GM20431 (cell line): ENCODE data around the gene MRRF.
"Not testable (repeated sequence)": the region's sequence is repeated elsewhere in the genome, so short reads cannot be mapped to it uniquely, and the experiment has no call there.

Experiments
- in situ Hi-C: fragments of 300-500 bp; cut with MseI, MboI; formaldehyde crosslinking; loops from one replicate; pipeline ENCODE4 v1.15.0; 2020; ENCODE audit warnings: low sequenced_read_pairs; ENCODE audit not compliant: unreplicated experiment

MRRF gene

DNA sequence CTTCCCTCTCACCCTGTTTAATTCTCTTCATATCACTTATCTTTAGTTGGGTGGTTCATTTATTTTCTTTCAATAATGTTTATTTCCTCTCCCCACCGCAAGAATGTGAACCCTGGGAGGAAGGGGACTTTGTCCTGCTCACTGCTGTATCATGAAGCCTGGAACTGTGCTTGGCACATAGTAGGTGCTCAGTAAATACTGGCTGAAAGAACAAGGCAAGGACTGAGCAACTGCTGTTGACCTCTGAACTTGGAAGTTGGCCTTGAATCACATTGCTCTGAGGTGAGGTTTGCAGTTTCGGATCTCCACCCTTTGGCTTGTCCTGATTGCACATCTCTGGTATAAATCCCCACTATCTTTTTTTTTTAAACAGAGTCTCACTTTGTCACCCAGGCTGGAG is 84.1 kb downstream of the MRRF start:
- in situ Hi-C loops, result no loop called here

DNA sequence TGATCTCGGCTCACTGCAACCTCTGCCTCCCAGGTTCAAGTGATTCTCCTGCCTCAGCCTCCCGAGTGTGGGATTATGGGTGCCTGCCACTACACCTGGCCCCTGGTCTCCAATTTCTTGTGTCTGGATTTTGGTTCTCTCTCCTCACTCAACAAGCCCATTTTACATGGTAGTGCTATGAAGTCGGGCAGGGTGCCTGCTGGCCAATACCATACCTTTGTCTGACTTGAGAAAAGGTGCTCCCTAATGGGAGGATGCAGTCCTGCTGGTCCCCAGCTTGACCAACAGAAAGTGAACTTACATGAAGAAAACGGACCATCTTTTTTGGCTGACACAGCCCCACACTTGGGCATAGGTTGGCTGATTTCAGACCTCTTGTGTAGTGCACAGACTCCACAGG is 84.5 kb downstream of the MRRF start:
- in situ Hi-C loops, result no loop called here

DNA sequence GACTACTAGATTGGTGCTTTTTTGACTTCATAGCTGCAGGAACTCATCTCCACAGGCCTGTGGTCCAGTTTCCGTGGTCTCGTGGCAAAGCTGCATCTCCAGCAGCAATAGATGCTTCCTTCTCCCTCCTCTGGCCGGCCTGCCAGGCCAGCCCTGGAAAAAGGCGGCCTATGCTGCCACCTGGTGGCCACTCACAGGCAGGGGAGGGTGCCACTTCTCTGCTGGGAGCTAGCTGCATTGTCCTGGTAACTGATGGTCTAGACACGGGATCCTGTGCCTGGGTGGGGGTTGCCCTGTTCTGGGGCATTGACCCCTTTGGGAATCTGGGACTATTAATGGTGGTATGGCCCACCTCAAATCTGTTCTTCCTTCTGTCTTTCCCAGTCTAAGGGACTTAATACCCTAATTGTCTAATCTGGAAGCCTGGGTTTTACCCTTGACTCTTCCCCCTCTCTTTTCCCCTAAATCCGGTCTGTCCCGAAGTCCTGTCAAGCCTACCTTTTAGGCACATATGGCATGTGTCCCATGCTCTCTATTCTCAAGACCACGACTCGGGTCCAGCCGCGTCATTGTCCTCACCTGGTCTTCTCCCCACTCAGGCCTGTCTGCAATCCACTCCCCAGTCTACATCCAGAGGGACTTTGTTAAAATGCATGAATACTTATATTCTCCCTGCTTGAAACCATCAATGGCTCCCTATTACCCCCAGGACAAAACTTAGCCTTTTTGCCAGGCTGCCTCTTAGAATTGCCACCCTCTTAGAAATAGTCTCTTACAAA is 86.1 kb downstream of the MRRF start:
- in situ Hi-C loops, result loop anchor here (10.0 kb wide), 1 partner anchor 226 kb away; no protein-coding TSS in a partner anchor

DNA sequence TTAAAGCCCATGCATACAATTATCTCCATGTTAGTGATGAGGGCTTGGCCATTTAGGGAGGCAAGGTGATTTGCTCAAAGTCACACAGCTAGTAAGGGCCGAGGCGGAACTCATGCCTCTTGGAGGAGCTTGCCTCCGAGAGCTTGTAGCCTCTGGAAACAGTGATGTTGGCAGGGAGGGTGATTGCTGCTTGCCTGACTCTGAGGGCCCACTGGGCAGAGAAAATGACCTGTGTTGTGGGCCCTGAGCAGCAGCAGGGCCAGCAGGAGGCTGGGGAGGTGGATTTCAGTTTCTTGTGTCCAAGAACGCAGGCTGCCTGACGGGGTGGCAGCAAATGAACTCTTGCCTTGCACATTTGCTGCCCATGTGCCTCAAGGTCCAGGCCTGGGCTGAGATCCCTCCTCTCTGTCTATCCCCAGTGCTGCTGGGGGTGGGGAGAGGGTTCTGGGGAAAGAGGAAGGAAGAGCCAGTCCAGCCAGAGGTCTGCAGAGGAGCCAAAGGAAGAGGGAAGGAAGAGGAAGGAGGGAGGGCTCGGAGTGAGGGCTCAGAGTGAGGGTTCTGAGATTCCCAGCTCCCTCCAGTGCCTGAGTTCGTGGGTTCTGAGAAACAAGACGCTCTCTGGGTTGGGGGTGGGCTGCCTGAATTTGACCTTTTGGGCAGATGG is 90.0 kb downstream of the MRRF start:
- in situ Hi-C loops, result loop anchor here (10.0 kb wide), 1 partner anchor 230 kb away; no protein-coding TSS in a partner anchor

DNA sequence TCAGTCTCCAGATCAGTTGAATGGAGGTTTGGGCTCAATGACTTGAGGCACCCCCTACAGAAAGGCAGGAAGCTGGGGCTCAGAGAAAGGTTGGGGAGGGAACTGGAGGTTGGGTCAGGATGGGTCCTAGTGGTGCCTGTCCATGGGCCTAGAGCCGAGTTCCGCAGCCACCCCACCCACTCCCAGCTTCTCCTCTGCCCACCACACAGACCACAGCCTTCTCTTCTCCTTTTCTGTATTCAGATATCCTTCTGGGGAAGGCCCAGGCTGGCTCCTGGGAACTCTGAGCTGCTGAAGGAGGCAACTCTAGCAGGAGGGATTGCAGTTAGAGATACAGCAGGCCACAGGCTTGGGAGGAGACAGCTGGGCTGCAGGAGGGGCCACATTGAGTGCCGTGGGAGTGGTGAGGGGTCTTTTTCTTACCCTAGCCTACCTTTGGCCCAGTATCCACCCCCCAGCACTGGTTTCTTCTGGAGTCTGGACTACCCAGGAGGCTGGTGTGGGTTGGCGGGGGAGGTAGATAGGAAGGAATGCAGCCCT is 90.7 kb downstream of the MRRF start:
- in situ Hi-C loops, result loop anchor here (10.0 kb wide), 1 partner anchor 231 kb away; no protein-coding TSS in a partner anchor

DNA sequence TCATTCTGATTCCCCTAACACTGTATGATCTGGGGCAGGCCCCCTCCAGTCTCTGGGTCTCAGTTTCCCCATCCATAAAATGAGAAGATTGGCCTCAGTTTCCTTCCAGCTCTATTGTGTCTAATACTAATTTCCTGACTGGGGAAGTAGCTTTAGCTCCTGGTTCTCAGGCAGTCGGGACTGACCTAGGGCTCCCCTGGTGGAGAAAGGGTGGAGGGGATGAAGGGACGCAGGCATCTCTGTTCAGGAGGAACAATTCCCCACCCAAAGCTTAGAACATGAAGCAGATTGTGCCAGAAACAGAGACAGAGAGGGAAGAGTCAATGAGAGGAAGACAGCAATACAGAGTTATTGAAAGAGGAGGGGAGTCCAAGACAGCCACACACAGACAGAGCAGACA is 91.9 kb downstream of the MRRF start:
- in situ Hi-C loops, result loop anchor here (10.0 kb wide), 1 partner anchor 232 kb away; no protein-coding TSS in a partner anchor

DNA sequence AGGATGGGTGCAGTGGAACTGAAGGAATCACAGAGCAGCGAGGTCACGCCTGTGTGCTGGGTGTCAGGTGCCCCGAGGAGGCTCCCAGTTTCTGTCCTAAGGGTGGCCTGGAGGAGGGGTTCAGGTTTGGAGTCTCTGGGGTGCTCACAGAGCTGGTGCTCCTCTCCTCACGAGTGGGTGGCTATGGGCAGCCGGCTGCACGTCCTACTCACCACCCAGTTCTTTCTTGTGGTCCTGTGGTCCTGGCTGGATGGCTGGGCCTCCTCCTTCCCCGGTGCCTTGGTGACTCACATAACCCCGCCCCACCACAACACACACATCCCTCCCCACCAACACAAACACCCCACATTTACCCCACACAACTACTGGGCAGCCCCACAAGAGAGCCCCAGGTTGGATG is 96.2 kb downstream of the MRRF start:
- in situ Hi-C loops, result no loop called here

DNA sequence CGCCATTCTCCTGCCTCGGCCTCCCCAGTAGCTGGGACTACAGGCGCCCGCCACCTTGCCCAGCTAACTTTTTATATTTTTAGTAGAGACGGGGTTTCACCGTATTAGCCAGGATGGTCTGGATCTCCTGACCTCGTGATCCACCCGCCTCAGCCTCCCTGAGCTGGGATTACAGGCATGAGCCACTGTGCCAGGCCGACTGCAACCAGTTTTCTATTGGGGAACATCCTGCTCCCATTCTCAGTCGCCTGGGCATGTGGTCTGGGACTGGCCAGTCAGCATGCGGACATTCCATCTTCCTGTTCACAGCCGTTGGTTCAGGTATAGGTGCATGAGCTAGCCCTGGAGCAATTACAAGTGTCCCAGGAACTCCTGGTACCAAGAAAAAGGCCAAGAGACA is 98.4 kb downstream of the MRRF start:
- in situ Hi-C loops, result not testable (repeated sequence)

DNA sequence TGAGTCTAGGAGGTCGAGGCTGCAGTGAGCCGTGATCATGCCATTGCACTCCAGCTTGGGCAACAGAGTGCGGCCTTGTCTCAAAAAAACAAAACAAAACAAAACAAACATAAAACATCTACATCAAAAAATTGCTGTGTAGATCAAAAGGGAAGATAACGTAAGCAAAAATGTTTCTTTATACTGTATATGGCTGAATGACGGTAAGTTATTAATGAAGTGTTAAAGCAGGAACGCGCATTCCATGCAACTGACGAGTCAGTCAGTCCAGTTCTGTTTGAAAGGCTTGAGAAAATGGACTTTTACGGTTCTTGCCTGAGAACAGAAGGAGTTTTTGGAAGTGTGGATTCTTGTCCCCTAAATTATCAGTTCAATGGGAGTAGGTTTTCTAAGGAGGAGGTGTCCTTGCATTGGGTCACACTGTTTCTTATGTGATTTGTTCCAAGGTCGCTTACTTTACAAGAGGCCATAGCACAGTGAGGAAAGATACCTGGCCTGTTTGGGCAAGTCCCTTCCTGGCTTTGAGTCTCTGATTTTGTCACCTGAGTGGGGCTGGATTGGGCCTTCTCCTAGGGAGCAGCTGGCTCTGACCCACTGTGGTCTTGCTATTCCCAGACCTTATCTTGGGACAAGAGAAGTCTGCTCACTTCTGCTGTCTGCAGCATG is 99.6 kb downstream of the MRRF start:
- in situ Hi-C loops, result no loop called here

DNA sequence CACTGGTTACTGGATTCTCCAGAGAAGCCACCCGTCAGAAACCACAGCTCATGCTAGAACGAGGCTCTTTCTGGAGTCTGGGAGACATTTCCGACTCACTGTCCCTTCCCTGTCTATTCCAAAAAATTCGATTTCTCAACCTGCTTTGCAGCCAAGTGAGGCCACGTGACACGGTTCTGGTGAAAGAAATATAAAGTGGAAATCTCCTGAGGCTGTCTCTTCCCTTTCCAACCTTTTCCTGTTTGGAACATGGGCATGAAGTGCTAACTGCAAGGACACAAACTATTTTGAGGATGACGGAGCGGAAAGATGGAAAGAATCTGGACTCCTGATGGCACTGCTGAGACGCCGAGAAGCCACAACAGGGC is 100.1 kb downstream of the MRRF start:
- in situ Hi-C loops, result no loop called here

DNA sequence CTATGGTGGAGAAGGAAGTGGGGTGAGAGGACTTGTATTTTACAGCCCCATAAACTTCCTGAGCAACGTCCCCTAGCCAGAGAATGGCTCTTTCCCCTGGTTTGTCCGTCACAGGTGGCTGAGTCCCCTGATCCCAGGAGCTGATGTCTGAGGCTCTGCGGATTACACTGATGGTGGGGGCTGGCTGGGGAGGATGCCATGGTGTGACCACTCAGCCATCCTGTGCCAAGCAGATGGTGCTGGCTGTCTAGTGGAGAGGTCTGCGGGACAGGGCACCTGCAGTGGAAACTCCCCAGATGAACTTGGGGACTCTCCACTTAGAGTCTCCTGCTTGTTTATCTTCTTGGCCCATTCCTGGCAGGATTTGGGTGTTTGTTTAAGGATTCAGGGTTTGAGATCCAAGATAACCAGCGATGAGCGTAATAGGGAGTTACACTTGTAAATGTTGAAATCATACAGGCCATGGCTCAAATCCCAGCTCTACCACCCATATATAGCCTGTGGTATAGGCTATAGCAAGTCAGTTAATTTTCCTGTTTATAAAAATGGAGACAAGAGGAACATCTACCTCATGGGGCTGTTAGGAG is 101.5 kb downstream of the MRRF start:
- in situ Hi-C loops, result no loop called here

DNA sequence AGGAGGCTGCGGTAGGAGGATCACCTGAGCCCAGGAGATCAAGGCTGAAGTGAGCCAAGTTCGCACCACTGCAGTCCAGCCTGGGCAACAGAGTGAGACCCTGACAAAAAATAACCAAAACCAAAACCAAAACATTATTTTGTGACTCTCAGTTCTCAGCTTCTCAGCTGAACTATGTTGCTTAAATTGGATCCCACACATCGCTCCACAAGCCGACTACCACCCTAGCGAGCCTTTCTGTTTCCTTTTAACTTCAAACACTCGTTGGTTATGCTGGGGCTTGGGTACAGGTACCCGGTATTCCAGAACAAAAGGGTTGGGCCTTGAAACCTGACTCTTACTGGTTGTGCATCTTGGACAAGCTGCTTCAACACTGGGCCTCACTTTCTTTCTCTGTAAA is 102.4 kb downstream of the MRRF start:
- in situ Hi-C loops, result no loop called here

DNA sequence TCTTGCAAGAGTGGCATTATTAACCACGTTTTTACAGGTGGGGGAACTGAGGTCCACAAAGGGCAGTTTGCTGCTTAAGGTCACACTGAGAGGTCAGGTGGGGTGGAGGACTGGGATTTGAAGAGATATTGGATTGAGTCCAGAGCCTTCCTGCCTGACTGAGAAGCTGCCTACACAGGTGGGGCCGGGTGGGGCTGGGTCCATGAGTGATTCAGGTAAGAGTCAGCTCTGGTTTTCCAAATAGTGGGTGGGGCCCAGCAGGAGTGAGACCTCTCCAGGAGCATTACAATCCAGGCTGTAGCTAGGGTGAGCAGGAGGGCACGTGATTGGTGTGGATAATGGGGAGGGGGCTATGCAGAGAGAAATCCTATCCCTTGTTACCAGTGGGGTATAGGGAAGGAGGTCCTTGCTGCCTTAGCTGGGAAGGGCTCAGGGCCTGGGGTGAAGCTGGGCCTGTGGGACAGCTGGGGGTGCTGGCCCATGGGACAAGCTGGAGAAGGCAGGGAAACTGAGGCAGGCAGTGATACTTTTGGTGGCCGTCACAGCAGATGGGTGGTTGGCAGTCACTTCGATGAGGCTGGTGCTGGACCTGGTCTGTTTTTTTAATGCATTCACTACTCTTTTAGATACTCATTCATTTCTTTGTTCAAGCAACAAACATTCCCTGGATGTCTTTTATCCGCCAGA is 103.2 kb downstream of the MRRF start:
- in situ Hi-C loops, result no loop called here

DNA sequence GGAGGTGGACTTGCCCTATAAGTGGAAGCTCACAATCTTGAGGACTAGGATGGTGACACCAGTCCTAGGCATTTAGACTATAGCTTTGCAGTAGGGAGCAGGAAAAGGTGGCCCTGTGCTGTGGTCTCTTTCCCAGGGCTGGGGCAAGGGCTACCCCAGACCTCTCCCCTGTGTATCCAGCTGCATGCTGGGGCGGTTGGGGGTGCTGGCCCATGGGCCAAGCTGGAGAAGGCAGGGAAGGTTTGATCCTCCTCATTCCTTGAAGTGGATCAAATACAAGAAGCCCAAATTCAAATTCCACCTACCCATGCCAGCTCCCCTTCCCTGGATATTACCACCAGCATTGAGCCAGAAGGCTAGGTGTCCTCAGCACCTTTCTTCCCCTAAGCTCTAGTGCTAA is 104.0 kb downstream of the MRRF start:
- in situ Hi-C loops, result no loop called here

DNA sequence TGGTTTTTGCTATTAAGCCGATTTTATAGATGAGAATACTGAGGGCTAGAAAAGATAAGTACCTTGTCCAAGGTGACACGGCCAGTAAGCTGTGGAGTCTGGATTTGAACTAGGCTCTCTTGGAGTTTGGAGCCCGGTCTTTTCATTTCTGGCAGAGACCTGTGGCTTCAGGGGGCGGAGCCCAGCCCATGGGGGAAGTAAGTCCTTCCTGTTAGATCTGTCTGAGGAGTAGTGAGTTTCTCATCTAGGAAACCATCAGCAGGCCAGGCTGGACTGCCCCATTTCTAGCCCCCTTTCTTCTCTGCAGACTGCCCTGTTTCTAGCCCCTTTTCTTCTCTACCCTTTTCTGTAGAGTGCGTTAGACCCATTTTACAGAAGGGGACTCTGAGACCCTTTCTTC is 105.6 kb downstream of the MRRF start:
- in situ Hi-C loops, result no loop called here

DNA sequence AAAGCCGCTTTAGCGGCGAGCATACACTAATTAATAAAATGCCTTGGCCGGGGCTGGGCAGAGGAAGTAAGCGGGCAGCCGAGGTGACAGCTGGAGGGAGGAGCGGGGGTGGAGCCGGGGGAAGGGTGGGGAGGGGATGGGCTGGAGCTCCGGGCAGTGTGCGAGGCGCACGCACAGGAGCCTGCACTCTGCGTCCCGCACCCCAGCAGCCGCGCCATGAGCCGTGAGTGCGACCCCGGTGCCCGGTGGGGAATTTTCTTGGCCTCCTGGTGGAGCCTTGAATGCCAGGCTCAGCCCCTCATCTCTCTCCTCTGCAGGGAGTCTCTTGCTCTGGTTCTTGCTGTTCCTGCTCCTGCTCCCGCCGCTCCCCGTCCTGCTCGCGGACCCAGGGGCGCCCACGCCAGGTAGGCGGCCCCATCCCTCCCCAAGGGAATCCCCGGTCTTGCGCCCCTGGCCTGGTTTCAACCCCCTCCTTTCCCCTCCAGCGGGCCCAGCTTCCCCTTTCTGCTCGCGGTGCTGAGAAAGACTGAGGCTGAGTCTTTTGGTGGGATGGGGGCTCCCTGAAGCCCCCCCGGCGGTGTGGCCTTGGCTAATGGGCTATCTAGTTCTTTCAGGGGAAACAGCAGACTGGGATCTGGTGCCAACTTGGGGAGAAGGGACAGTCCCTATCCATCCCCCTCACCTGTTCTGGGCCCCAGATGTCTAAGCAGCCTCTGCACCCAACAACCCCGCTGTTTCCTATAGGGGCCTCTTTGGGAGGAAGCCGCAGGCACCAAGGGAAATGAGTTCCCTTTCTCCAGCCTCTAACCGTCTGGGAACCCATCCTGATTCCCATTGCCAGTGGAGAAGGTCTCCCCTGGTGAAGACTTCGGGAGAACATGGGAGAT is 106.4 kb downstream of the MRRF start, which contains the start of gene PTGS1:
PTGS1 (plus strand) TSS at position 156 of the 887 bp plus-strand sequence; CDS start at position 217, 61 bp downstream.
- in situ Hi-C loops, result no loop called here

DNA sequence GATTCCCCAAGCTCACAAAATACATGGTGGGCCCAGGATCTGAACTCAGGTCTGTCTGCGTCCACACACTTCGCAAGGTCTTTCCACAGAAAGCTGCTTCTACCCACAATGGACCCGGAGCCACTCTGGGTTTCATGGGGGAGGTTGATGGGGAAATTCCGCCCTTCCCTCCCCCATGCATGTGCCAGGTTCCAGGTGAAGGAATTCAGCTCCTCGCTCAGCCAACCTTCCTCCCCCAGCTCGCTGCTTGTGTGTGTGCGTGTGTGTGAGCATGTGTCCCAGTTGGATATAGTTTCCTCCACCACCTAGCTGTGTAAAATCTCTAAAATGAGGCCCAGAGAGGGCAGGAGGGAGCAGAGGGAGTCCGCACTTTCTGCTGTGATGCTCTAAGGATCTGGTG is 107.2 kb downstream of the MRRF start:
- in situ Hi-C loops, result no loop called here

DNA sequence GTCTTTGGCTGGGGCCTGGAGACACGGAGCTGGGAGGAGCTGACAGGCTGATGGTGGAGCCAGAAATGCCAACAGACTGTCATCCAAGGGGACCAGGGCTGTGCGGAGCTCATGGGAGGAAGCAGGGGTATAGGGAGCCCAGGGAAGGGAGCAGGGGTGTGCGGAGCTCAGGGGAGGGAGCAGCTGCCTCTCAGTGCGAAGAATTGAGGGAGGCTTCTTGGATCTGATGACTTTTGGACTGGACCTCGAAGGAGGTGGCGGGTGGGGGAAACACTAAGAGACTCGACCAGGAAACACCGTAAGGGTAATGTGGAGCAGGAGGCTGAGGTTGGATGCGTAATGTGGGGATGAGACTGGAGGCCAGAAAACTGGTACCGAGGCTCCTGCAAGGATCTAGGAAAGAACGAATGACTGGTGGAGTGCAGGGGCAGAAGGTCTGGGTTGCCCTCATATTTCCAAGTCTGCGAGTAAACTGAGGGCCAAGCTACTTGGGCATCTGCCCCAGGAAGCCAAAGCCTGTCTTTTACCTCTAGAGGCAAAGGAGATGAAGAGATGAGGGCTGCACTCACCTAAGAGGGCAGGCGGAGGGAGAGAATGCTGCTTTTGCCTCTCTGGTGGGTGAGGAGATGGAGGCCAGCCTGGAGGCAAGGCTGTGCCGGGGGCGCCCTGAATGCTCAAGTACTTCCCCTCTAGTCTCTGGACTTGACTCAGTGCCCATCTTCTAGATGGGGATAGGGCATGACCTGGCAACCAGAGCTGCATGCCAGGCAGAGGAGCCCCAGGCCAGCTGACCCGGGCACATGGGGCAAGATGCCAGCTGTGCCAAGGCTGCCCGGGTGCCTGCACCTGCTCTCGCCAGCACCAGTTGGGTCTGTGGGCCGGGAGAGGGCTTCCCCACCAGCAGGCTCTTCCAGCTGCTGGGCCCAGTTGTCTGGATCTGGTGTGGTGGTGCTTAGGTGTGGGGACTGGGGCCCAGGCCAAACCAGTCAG is 108.5 kb downstream of the MRRF start:
- in situ Hi-C loops, result no loop called here
